NCI-H2196 treated with DMSO at 0.1 percent for 48 hours (cell line): ENCODE measurements around the gene ENTHD1.

ENCODE experiments used
- DNase-seq: peaks from one replicate; lab custom pipeline; 2025; ENCODE audit not compliant: unreplicated experiment; lab: John Stamatoyannopoulos, UW

The ENTHD1 gene

DNA sequence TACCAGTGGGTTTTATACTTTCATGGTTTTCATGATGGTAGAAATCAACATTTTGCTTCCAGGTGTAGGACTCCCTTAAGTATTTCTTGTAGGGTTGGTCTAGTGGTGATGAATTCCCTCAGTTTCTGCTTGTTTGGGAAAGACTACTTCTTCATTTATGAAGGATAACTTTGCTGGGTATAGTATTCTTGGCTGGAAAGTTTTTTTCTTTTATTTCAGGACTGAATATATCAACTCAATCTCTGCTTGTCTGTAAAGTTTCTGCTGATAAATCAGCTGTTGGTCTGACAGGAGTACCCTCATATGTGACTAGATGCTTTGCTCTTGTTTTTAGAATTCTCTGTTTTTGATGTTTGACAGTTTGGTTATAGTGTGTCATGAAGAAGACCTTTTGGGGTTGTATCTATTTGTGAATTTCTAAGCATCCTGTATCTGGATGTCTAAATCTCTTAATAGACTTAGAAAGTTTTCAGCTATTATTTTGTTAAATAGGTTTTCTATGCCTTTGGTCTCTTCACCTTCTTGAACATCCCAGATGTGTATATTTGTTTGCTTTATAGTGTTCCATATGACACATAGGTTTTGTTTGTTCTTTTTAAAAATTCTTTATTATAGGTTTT is 95.9 kb downstream of the ENTHD1 start:
- DNase-seq, result no peak

DNA sequence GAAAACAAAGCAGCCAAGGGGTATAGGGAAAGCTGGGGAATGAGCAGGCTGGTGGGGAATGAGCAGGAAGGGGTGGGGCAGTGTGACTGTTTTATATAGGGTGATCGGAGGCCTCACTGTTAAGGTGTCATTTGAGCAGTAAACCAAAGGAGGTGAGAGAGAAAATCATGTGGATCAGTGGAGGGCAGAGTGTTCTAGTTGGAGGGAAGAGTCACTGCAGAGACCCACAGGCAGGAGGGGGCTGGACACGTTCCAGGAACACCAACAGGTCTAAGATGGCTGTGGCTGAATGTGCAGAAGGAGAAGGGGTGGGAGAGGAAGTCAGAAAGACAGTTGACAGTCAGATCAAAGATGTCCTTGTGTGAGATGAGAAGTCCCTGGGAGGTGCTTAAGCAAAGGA is 103.8 kb downstream of the ENTHD1 start:
- no peak for DNase-seq

DNA sequence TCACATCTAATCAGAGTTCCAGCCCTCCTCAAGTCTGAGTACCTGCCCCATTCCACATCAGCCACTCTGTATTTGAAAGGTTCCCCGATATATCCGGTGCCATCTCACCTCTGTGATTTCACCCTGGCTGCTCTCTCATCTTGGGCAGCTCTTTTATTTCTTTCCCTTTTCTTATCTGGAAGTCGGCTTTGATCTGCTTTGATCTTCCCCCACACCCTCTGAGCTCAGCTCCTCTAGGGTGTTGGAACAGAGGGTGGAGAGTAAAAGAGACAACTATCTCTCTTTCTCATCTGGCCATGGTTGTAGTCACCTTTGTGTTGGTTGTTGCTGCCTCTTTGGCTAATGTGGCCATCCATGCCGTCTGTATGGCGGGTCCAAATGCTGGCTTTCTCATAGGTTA is 108.3 kb downstream of the ENTHD1 start:
- no peak for DNase-seq

- no peak for DNase-seq
Measured at GRCh38 chr22:39777716-39778454, 115.7 kb downstream of the ENTHD1 start.

- DNase-seq, result no peak
Measured at GRCh38 chr22:39776295-39777009, 117.1 kb downstream of the ENTHD1 start.

DNA sequence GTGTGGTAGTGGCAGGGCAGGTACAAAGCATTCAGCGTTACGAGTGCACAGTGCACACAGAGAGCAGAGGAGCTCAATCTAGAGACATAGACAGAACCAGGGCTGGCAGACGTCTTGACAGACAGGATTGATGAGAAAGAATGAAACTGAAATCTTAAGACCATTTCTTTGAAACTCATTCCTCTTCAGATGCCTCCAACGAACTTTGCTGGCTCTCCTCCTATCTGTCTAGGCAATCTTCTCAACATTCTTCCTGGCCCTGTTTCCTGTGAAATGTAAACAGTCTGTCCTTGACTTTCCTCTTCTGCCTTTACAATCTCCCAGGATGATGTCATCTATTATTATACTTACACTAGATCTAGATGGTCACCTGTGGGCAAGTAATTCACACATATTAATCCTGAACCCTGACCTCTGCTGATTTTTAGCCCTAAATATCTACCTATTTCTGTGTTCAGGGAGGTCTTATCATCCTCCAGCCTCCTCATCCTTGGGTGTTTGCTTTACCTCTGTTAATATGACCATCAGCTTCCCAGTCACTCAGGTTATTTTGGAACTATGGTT is 119.5 kb downstream of the ENTHD1 start:
- DNase-seq, result no peak

- no peak for DNase-seq
Measured at GRCh38 chr22:39773503-39773902, 120.1 kb downstream of the ENTHD1 start.

DNA sequence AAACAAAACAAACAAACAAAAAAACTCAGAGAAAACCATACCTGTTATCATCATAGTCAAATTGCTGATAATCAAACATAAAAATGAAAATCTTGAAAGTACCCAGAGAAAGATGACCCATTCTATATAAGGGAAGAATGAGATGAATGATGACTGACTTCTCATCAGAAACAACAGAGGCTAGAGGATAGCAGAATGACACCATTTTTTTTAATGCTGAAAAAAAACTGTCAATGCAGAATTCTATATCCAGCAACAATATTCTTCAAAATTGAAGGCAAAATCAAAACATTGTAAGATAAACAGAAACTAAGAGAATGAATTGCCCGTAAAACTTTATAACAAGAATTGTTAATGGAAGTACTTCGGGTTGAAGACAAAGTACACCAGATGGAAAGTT is 122.1 kb downstream of the ENTHD1 start:
- no peak for DNase-seq

- DNase-seq, result no peak
Measured at GRCh38 chr22:39765661-39766060, 127.9 kb downstream of the ENTHD1 start.

DNA sequence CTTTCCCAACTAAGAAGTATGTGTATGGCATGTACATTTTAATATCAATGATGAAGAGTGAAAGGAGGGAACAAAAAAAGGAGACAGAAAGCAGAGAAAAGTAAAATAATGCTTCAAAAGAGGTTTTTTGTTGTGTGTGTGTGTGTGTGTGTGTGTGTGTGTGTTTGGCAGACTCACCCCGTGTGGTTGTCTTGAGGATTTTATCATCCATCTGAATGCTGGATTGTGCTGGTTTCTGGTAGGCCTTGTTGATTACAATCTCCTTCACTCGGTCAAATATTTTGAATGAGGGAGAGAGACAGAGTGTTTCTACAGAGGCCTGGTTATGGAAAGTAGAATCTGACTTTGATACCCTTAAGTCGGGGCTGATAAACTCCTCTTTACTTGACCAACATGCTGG is 128.5 kb downstream of the ENTHD1 start:
- no peak for DNase-seq

GRCh38 chr22:39763276-39763675 is 130.3 kb downstream of the ENTHD1 start:
- DNase-seq, result no peak

GRCh38 chr22:39750759-39751158 is 142.8 kb downstream of the ENTHD1 start:
- no peak for DNase-seq

DNA sequence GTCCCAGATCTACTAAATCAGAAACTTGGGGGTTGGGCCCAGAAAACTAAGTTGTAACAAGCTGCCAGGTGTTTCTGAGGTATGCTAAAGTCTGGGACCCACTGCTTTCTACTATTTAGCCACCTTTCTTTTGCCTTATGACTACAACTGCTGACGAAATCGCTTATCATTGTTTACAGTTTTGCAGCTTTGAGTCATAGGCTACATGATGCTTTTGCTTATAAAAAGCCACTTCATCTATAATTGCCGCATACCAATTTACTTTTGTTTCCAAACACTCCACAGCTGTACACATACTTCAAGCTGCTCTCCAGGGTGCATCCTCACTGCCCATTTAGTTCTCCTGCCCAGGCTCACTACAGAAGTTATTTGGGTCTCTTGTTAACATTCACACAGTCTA is 144.7 kb downstream of the ENTHD1 start:
- peak; percentile 56 for DNase-seq

DNA sequence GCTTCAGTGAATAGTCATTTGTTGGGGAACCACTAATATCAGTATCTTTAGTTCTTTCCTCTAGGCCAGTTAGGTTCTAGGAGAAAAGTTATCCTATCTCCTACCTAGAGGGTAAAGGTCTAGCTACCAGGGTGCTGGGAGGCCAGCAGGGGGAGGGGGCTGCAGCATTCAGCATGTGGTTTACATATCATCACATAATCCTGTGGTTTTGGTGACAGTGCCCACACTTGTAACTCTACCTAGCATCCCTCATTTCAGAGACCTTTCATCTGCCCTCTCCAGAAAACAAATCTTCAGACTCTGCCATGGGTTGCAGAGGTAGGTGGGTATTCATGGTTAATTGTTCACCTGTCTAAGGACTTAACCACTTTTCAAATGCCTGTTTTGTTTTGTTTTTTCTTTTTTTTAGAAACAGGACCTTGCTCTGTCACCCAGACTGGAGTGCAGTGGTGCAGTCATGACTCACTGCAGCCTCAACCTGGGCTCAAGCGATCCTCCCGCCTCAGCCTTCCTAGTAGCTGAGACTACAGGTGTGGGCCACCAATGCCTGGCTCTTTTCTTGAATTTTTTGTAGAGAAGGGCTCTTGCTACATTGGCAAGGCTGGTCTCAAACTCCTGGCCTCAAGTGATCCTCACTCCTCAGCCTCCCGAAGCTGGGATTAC is 146.8 kb downstream of the ENTHD1 start:
- DNase-seq, result no peak

DNA sequence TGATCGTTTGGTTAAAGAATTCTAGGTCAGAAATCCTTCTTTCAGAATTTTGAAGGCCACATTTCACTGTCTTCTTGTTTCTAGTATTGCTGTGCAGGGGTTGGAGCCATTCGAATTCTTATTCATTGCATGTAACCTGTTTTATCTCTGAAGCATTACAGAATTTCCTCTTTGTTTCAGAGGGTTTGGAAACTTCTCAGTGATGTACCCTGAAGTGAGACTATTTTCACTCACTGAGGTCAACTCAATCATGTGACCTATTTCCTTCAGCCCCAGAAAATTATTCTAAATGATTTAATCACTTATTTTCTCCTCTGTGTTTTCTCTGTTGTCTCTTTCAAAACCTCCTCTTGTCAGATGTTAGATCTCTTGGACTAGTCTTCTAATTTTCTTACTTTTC is 147.8 kb downstream of the ENTHD1 start:
- DNase-seq, result no peak

GRCh38 chr22:39744353-39744752 is 149.2 kb downstream of the ENTHD1 start:
- DNase-seq, result no peak

- no peak for DNase-seq
Measured at GRCh38 chr22:39743935-39744334, 149.6 kb downstream of the ENTHD1 start.

DNA sequence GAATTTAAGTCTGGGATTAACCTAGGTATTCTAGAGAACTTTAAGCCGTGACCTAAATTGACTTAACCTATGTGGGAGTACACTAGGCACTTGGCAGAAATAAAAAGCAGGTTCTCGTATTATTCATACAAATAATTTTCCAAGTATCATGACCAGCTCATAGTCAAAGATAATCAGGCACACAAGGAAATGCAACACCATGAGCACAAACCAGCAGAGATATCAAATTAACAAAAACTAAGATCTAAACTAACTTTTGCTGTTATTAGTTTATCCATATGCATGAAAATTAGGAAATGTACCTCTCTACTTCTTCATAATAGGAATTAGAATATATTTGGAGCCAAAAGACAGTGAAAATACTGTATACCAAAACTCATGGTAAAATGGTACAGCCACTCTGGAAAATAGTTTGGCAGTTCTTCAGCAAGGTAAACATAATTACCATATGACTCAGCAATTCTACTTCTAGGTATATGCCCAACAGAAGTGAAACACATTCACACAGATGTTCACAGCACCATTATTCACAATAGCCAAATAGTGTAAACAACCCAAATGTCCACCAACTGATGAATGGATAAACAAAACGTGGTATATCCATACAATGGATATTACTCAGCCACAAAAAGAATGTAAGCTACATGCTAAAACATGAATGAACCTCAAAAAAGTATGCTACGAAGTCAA is 154.1 kb downstream of the ENTHD1 start:
- no peak for DNase-seq

DNA sequence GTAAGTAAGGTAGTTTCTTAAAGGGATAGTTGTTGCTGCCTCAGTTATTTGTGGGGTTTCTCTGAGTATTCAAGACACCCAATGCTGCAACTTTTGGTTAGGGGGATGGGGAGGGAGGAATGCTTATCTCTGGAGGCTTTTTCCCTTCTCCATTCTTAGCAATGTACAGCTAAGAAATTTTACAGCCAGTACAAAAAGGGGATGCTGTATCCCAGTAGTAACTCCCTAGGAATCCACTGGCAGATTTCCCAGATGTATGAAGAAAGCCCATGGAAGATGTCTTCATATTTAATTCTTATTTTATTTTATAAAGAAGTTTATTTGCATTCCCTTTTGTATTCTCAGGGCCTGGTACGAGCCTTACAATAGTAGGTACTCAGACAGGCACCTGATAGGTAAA is 154.8 kb downstream of the ENTHD1 start:
- no peak for DNase-seq

DNA sequence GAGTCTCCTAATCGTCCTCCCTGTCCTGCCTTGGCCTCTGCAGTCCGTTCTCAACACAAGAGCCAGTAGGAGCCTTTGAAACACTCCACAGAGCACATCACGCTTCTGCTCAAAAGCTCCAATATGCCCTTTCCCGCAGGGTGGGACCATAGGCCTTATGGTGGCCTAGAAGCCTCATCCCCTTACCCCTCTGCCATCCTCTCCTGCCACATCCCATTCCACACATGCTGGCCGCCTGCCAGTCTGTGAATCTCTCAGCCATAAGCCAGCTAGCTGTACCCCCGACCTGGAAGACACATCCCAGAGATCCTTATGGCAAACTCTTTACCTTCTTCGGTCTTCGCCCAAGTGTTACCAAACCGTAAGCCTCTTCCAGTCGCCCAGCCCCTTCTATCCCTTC is 157.8 kb downstream of the ENTHD1 start:
- no peak for DNase-seq

- no peak for DNase-seq
Measured at GRCh38 chr22:39734866-39735265, 158.7 kb downstream of the ENTHD1 start.
